HG03066 (cell line): ENCODE measurements around the gene WDFY1.
A peak's percentile ranks its signal among the peaks of the same experiment; 100 is the strongest.

ENCODE experiments used
- ATAC-seq: cut with Tn5 transposase; IDR thresholded peaks from one replicate; pipeline ENCODE4 v1.9.1; 2021; ENCODE audit warnings: low read depth; ENCODE audit not compliant: unreplicated experiment

The WDFY1 gene

GRCh38 chr2:223865124-223865523 lies 80.0 kb downstream of the WDFY1 start:
- ATAC-seq = no peak

- ATAC-seq = no peak
Measured at GRCh38 chr2:223863491-223863890, 81.6 kb downstream of the WDFY1 start.

DNA sequence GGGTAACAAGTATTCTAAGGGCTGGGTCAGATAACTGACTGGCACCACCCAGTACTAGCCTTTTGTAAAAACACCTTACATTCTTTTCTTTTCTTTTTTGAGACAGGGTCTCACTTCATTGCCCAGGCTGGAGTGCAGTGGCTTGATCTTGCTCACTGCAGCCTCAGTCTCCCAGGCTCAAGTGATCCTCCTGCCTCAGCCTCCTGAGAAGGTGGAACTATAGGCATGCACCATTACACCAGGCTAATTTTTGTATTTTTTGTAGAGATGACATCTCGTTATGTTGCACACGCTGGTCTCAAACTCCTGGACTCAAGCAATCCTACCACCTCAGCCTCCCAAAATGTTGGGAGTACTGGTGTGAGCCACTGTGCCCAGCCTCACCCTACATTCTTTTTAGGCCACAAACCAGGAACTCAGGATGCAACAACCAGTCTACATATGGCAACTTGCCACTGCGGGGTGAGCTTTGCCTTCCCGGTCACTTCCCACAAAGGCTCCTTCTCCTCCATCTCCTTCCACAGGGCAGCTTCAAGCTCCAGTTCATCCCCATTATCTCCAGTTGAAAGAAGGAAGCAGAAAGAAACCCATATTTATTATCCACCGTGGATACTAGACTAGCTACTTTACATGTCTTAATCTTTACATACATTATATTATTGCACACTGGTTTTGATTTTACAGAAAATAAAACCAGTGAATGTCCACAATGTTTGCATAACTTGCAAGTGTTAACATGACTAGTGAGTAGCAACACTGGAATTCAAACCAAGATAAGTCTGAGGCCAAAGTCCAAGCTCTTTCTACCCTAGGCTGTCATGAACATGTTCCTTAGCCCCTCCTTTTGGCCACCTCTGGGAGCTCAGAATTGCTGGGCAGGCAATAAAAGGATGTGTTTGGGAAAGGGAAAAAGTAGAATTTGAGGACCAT lies 84.1 kb downstream of the WDFY1 start:
- no peak for ATAC-seq

GRCh38 chr2:223859070-223859469 lies 86.1 kb downstream of the WDFY1 start:
- no peak for ATAC-seq

DNA sequence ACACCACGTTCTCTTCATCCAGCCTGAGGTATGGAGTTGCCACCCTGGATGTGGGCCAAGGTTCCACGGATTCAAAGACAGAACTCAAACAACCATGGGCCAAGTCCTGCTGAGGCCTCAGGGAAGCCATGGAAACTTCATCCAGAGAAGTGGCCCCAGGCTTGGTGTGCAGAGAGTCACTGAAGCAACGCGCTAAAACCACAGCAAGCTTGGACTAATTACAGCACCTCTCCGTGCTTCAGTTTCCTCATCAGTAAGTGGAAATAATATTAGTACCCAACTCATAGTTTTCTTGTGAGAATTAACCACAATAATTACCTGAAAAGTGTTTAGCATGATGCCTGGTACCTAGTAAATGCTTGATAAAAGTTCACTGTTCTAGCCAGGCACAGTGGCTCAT lies 88.6 kb downstream of the WDFY1 start:
- ATAC-seq = no peak

DNA sequence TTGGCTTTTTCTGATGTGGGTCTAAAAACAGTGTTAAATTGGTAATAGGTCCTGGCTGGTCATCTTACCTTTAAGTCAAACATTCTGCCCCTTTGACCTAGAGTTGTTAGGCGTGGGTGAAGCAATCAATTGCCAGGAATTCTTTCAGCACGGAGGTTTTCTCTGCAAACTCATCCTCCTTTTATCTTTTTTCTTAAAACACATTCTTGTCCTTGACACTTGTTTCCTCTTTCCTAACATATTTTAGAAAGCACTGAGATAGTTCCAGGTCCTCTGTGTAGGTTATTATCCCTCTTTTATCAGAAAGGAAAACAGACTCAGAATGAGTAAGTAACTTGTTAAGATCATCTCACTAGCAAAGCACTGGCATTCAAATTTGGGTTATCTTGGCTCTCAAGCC lies 89.1 kb downstream of the WDFY1 start:
- no peak for ATAC-seq

- no peak for ATAC-seq
Measured at GRCh38 chr2:223855426-223855825, 89.7 kb downstream of the WDFY1 start.

DNA sequence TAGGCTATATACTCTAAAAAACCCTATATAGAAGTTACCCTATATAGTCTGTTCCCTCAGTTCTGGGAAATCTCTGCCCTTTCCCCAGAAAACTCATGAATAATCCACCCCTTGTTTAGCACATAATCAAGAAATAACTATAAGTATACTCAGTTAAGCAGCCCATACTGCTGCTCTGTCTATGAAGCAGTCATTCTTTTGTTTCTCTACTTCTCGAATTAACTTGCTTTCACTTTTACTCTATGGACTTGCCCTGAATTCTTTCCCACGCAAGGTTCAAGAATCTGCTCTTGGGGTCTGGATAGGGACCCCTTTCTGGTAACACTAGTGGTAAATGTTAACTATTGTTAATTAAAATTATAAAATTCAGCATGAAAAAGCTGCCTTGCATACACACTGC lies 90.4 kb downstream of the WDFY1 start:
- ATAC-seq = no peak

- ATAC-seq = no peak
Measured at GRCh38 chr2:223853425-223853837, 91.7 kb downstream of the WDFY1 start.

DNA sequence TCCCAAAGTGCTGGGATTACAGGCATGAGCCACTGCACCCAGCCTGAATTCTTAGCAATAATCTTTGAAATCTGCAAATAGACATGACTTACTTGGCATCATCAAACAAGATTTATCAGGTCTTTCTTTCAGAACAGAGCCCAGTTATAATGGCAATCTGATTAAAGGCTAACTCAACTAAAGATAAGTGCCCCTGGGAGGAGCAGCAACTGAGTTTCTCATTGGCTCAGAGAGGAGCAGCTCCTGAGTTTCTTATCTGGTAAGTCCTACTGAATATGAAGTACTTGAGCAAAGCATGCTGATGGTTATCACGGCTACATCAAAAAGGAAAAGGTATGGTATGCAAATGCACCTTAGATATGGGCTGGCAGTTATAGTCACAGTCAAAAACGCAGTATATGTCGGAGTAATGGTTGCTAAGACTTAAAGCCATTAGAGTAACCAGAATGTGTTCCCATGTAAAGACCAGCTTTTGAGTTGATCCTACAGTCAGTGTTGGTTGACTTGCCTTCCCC lies 92.8 kb downstream of the WDFY1 start:
- no peak for ATAC-seq

DNA sequence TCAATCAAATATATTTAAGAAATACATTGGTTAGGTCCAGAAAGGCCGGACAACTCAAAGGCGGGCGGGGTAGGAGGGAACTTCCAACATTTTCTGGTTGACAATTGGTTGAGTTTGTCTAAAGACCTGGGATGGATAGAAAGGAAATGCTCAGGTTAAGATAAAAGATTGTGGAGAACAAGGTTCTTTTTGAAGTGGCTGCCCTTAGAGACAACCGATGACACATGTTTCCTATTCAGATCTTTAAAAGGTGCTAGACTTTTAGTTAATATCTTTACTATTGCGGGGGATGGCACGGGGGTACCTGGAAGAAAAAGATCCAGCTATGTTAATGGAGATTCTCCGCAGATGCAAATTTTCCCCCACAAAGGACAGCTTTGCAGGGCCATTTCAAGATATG lies 97.7 kb downstream of the WDFY1 start:
- ATAC-seq = no peak

- no peak for ATAC-seq
Measured at GRCh38 chr2:223846515-223846914, 98.6 kb downstream of the WDFY1 start.

DNA sequence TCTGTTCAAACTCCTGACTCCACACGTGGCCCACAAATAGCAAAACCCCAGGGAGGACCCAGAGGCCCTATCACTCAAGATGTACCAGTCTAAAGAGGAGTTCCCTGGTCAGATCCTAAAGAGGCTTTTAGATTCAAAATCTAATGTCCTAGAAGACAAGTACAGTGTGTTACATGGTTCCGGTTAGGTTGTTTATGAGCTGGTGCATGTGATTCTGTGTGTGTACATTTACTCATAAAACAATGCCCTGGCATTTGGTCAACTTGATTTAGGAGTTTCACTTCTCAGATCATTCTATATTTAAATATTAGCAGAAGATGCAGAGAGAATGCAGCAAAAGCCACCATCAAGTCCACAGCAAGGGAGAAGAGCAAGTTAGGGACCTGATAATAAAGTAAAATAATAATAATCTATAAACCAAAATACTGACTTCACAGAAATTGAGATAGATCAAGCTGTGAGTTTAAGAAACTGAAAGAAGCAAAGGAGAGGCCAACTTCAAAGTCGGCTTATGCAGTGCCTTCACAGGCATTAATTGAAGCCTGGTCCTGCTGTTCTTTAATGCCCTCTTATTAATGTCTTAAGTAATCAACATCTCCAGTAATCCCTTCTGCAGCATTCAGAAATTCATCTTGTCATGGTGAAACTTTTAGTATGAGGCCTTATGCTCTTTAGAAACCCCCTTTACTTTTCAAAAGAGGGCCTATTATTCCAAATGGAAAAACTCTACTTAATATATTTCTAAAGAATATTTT lies 103.5 kb downstream of the WDFY1 start:
- ATAC-seq = no peak

GRCh38 chr2:223837287-223838061 lies 107.7 kb downstream of the WDFY1 start, which contains the start of gene AP1S3:
Gene AP1S3, minus strand, starts transcription at chr2:223837582. Its CDS starts 132 bp downstream, at chr2:223837450.
- peak; percentile 54 for ATAC-seq

DNA sequence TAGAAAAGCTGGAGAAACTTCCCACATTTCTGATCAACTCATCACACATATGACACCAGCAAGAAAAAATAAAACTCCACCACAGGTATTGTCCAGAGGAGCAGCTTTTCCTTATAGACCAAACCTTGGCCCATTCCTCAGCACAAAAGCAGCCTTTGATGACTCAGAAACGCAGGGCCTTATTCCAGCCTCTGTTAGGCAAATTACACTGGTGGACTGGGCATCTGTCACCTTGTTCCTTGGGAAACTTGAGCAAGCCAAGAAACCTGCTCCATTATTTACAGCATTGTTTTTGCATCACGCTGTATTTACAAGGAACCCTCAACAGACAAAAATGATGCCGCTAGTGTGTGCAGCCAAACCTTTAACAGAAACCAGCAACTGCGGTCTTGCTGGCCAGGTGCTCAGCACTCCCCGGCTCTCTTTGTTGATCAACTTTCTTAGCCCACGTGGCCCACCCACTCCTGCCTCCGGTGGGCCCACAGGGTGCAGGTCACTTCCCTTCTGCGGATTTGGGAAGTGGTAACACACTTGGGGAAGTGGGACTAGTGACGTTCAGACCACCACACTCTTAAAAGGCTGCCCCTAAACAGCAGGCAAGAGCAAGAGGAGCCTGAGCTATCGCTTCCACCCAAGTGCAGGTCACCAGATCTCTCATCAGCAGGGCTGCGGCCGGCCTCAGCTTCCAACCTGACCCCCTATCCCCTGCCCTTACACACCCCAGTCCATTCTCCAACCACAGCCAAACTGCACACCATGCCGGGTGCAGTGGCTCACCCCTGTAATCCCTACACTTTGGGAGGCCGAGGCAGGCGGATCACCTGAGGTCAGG lies 109.2 kb downstream of the WDFY1 start:
- peak; percentile 60 for ATAC-seq

DNA sequence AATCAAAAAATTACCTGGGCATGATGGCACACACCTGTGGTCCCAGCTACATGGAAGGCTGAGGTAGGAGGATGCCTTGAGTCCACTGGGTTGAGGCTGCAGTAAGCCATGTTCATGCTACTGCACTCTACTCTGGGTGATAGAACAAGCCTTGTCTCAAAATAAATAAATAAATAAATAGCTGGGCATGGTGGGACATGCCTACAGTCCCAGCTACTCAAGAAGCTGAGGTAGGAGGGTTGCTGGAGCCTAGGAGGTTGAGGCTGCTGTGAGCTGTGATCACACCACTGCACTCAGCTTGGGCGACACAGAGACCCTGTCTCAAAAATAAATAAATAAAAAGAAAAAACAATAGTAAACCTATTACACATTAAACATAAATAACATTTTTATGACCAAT lies 110.7 kb downstream of the WDFY1 start:
- ATAC-seq = no peak

GRCh38 chr2:223832241-223832903 lies 112.8 kb downstream of the WDFY1 start:
- no peak for ATAC-seq

- ATAC-seq = no peak
Measured at GRCh38 chr2:223829128-223829527, 116.0 kb downstream of the WDFY1 start.

DNA sequence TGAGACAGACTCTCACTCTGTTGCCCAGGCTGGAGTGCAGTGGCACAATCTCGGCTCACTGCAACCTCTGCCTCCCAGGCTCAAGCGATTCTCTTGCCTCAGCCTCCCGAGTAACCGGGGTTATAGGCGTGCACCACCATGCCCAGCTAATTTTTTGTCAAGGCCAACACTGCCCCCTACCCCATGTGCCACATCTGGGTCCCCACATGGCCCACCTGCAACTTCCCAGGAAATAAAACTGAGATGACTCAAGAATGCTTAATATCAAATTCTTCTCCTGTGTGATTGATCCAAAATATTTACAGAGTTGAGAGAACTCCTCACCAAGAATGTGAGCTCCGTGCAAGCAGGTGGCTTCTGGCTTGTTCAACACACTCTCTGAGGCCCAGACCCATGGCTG lies 116.8 kb downstream of the WDFY1 start:
- no peak for ATAC-seq
